ENCODE results near the gene NCOA6. TPM values are rescaled to one million over a fixed set of nuclear protein-coding genes. Genes with fewer than 3 reads are reported as not detected.

The NCOA6 gene
- total RNA-seq, 4 donors from 2014 or later: 3.1 to 39.2 (median 10.5) TPM

- Histone ChIP-seq H3K9me3 (no peaks in the 10 kb centered on the region), H3K27me3 (no peaks in the 10 kb centered on the region), H3K36me3 (no peaks in the 10 kb centered on the region), H3K4me3 (no peak overlapping the region), H3K4me1 (no peaks in the 10 kb centered on the region), H3K27ac (no peak overlapping the region)
- no peak for DNase-seq
- intact Hi-C loops (cut with DNase I; ENCODE audit: low total_unique reads): no loop called here
- TF ChIP-seq POLR2A (IDR thresholded peaks at IDR 0.05): no peak
- TF ChIP-seq CTCF (IDR thresholded peaks at IDR 0.05): no peak
Measured at GRCh38 chr20:34831936-34832335, 6.5 kb upstream of the NCOA6 start.

- intact Hi-C loops (cut with DNase I; ENCODE audit: low total_unique reads): no loop called here
- no peaks in the 10 kb centered on the region for H3K4me1 ChIP-seq
- no peaks in the 10 kb centered on the region for H3K36me3 ChIP-seq
- H3K27me3 ChIP-seq: no peaks in the 10 kb centered on the region
- H3K27ac ChIP-seq: no peak overlapping the region
- no peak overlapping the region for H3K4me3 ChIP-seq
- DNase-seq: no peak
- TF ChIP-seq POLR2A (IDR thresholded peaks at IDR 0.05) (no peak), CTCF (IDR thresholded peaks at IDR 0.05) (no peak)
- no peaks in the 10 kb centered on the region for H3K9me3 ChIP-seq
Measured at GRCh38 chr20:34829191-34829590, 3.7 kb upstream of the NCOA6 start.

- peak overlapping the region; percentile 83 to 97 for H3K27ac ChIP-seq
- peak; percentile 44 to 52 for DNase-seq
- no peaks in the 10 kb centered on the region for H3K36me3 ChIP-seq
- peak in 1 of 2 donors; percentile 15 for TF ChIP-seq POLR2A (IDR thresholded peaks at IDR 0.05)
- TF ChIP-seq CTCF (IDR thresholded peaks at IDR 0.05): peak in 1 of 4 experiments; percentile 5
- intact Hi-C loops (cut with DNase I; ENCODE audit: low total_unique reads): no loop called here
- peaks cover 0 to 6% of the 10 kb centered on the region in 2 donors for H3K4me1 ChIP-seq
- peak overlapping the region; percentile 82 to 84 for H3K4me3 ChIP-seq
- H3K9me3 ChIP-seq: no peaks in the 10 kb centered on the region
- no peaks in the 10 kb centered on the region for H3K27me3 ChIP-seq
Measured at GRCh38 chr20:34824806-34825529, 483 bp downstream of the NCOA6 start.

GRCh38 chr20:34824452-34824805 is 1.0 kb downstream of the NCOA6 start:
- H3K9me3 ChIP-seq: no peaks in the 10 kb centered on the region
- H3K4me3 ChIP-seq: peak overlapping the region; percentile 82 to 84
- peaks cover 0 to 6% of the 10 kb centered on the region in 2 donors for H3K4me1 ChIP-seq
- DNase-seq: peak; percentile 28 to 40
- intact Hi-C loops (cut with DNase I; ENCODE audit: low total_unique reads): no loop called here
- H3K36me3 ChIP-seq: no peaks in the 10 kb centered on the region
- H3K27me3 ChIP-seq: no peaks in the 10 kb centered on the region
- TF ChIP-seq POLR2A (IDR thresholded peaks at IDR 0.05) (no peak), CTCF (IDR thresholded peaks at IDR 0.05) (no peak)
- peak overlapping the region; percentile 83 to 97 for H3K27ac ChIP-seq

GRCh38 chr20:34824026-34824425 is 1.4 kb downstream of the NCOA6 start:
- no peaks in the 10 kb centered on the region for H3K36me3 ChIP-seq
- H3K27ac ChIP-seq: peak overlapping the region in 1 of 2 donors; percentile 97
- H3K4me3 ChIP-seq: peak overlapping the region in 1 of 2 donors; percentile 84
- DNase-seq: no peak
- no peaks in the 10 kb centered on the region for H3K27me3 ChIP-seq
- H3K4me1 ChIP-seq: peaks cover 0 to 6% of the 10 kb centered on the region in 2 donors
- intact Hi-C loops (cut with DNase I; ENCODE audit: low total_unique reads): no loop called here
- TF ChIP-seq POLR2A (IDR thresholded peaks at IDR 0.05) (no peak), CTCF (IDR thresholded peaks at IDR 0.05) (no peak)
- no peaks in the 10 kb centered on the region for H3K9me3 ChIP-seq

All from uterus (tissue), 4 donors.